ENCODE measurements around the gene TNFAIP1. TPM values are rescaled to one million over a fixed set of nuclear protein-coding genes. Genes with fewer than 3 reads are reported as not detected.

The TNFAIP1 gene
- total RNA-seq, 1 experiment from 2014 or later = 27.5 TPM

DNA sequence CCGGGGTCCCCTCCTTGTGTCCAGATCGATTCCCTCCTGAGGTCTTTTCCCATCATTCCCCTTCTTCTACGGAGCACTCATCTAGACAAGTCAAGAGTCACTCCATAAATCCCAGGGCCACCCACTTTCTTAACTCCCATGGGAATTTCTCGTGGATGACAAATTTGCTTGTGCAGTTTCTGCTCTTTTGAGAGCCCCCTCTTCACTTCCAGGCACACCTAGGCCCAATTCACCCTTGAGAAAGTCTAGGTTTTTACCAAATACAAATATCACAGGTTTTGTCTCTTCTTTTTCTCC lies 22.3 kb downstream of the TNFAIP1 start:
- POLR2A ChIA-PET (ENCODE audit: unreplicated experiment) = interaction anchor here (1.1 to 1.2 kb wide), 2 partner anchors 22 to 27 kb away, joined by 3 to 12 read pairs; partner anchors contain the start of gene TNFAIP1
- intact Hi-C loops (cut with micrococcal nuclease) = loop anchor here (1.0 kb wide), 2 partner anchors 11 to 23 kb away; partner anchors contain the start of genes IFT20 and TNFAIP1
- BruUV-seq (replicated peaks) = TSS peak; percentile 66

DNA sequence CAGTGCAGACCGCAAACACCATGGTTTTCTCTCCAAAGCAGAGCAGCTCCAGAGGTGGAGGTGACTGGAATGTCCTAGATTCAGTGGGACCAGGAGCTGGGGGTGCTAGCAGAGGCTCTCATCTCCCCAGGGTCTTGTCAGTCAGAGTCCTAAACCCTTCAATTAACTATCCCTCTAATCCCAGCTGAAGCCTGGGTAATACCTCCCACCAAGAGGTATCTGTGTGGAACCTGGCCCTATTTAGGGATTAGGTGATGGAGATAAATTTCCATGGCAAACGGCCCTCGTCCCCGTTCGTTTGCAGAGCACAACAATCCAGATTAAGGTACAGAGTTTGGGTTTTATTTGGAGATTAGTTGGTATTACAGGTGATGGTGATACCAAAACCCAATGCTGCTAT lies 27.6 kb downstream of the TNFAIP1 start:
- Histone ChIP-seq H3K27me3 (ENCODE audit: low read length) (no peaks in the 10 kb centered on the region), H3K9me2 (replicated peaks; ENCODE audit: low read length) (no peaks in the 10 kb centered on the region), H4K20me1 (ENCODE audit: low read length) (no peaks in the 10 kb centered on the region), H2AFZ (ENCODE audit: low read length) (no peak overlapping the region), H3K9me3 (ENCODE audit: low read length) (no peaks in the 10 kb centered on the region), H3K9ac (ENCODE audit: low read length) (no peak overlapping the region), H3K36me3 (ENCODE audit: low read depth, low read length) (peaks cover 11% of the 10 kb centered on the region; the same call in 1 of the 2 replicates), H3K27ac (ENCODE audit: low read length) (no peak overlapping the region), H3K79me2 (ENCODE audit: low read length) (peaks cover 7% of the 10 kb centered on the region), H3F3A (ENCODE audit: low read length, unreplicated experiment) (no peaks in the 10 kb centered on the region), H3K4me1 (ENCODE audit: insufficient read depth, low read length) (peaks cover 4% of the 10 kb centered on the region; the same call in 1 of the 2 replicates), H3K4me2 (ENCODE audit: low read length) (no peak overlapping the region), H3K4me3 (ENCODE audit: low read length) (no peak overlapping the region)
- no peak for TF ChIP-seq EZH2 (IDR thresholded peaks at IDR 0.05; ENCODE audit: low read length, unreplicated experiment)
- TF ChIP-seq, protein P1, sequence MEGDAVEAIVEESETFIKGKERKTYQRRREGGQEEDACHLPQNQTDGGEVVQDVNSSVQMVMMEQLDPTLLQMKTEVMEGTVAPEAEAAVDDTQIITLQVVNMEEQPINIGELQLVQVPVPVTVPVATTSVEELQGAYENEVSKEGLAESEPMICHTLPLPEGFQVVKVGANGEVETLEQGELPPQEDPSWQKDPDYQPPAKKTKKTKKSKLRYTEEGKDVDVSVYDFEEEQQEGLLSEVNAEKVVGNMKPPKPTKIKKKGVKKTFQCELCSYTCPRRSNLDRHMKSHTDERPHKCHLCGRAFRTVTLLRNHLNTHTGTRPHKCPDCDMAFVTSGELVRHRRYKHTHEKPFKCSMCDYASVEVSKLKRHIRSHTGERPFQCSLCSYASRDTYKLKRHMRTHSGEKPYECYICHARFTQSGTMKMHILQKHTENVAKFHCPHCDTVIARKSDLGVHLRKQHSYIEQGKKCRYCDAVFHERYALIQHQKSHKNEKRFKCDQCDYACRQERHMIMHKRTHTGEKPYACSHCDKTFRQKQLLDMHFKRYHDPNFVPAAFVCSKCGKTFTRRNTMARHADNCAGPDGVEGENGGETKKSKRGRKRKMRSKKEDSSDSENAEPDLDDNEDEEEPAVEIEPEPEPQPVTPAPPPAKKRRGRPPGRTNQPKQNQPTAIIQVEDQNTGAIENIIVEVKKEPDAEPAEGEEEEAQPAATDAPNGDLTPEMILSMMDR (conservative IDR thresholded peaks at IDR 0.05; ENCODE audit: low read depth, low read length) = no peak
- TF ChIP-seq EZH2phosphoT487 (IDR thresholded peaks at IDR 0.05; ENCODE audit: borderline replicate concordance, low read length) = no peak
- intact Hi-C loops (cut with micrococcal nuclease) = no loop called here
- POLR2A ChIA-PET (ENCODE audit: unreplicated experiment) = no interaction called here
- DNase-seq (no peak), ATAC-seq (no peak)
- CTCF ChIA-PET = no interaction called here
- BruUV-seq (replicated peaks) = no TSS peak

More for the DNA sequence above, 22.3 kb downstream of the TNFAIP1 start:
- H3K4me3 ChIP-seq (ENCODE audit: low read length) = peak overlapping the region; percentile 89
- no peaks in the 10 kb centered on the region for H4K20me1 ChIP-seq (ENCODE audit: low read length)
- H3K4me2 ChIP-seq (ENCODE audit: low read length) = peak overlapping the region; percentile 88
- no peaks in the 10 kb centered on the region for H3K27me3 ChIP-seq (ENCODE audit: low read length)
- H2AFZ ChIP-seq (ENCODE audit: low read length) = peak overlapping the region; percentile 79
- H3K9me2 ChIP-seq (replicated peaks; ENCODE audit: low read length) = no peaks in the 10 kb centered on the region
- peak overlapping the region; percentile 99 for H3K9ac ChIP-seq (ENCODE audit: low read length)
- CTCF ChIA-PET = interaction anchor here (1.2 kb wide), 1 partner anchor 22 kb away, joined by 6 read pairs; the partner anchor contains the start of gene TNFAIP1
- H3K36me3 ChIP-seq (ENCODE audit: low read depth, low read length) = peaks cover 26% of the 10 kb centered on the region
- ATAC-seq (no peak), DNase-seq (no peak)
- H3K27ac ChIP-seq (ENCODE audit: low read length) = peak overlapping the region; percentile 29; the same call in 1 of the 2 replicates
- H3K9me3 ChIP-seq (ENCODE audit: low read length) = no peaks in the 10 kb centered on the region
- peaks cover 10% of the 10 kb centered on the region; the same call in 1 of the 2 replicates for H3K4me1 ChIP-seq (ENCODE audit: insufficient read depth, low read length)
- peaks cover 31% of the 10 kb centered on the region for H3K79me2 ChIP-seq (ENCODE audit: low read length)
- no peak for TF ChIP-seq EZH2 (IDR thresholded peaks at IDR 0.05; ENCODE audit: low read length, unreplicated experiment)
- TF ChIP-seq EZH2phosphoT487 (IDR thresholded peaks at IDR 0.05; ENCODE audit: borderline replicate concordance, low read length) = no peak
- TF ChIP-seq, protein P1 (conservative IDR thresholded peaks at IDR 0.05; ENCODE audit: low read depth, low read length) = no peak
- H3F3A ChIP-seq (ENCODE audit: low read length, unreplicated experiment) = no peaks in the 10 kb centered on the region

DNA sequence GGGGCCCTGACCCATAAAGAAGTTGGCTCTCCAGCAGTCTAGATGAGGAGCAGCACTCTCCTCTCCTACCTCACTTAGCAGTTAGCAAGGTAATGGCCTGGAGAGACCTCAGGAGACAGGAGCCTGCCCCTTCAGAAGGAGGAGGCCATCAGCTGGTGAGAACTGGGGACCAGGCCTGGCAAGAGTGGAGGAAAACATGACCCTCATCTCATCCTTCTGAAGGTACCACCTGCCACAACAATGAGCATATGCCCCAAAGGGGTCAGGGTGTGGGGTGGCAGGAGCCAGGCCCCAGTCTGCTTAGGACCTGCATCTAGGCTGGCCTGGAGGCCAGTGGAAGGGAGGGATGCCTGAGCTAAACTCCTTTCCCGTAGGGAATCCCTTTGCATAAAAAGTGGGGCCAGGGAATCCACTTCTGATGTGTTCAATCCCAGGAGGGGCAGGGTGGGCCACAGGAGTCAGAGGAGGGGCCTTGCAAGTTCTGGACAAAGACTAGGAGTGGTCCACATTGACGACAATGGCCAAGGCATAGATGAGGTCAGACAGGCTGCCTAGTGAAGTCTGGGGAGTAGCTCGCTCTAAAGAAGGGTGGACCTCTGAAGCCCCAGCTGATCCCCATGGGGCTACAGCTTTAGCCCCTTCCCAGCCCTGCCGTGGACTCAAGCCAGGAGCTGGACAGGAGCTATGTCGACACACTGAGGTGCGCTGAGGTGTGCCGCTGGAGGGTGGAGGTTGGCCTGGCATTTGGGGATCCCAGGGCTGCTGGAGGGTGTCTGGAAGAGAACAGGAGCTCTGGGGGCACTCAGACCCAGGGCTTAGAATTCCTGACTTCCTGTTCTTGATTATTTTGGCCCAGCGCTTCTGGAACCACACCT lies 28.5 kb downstream of the TNFAIP1 start:
- H3K9me3 ChIP-seq (ENCODE audit: low read length) = no peaks in the 10 kb centered on the region
- no peak for TF ChIP-seq EZH2phosphoT487 (IDR thresholded peaks at IDR 0.05; ENCODE audit: borderline replicate concordance, low read length)
- TF ChIP-seq, protein P1 (conservative IDR thresholded peaks at IDR 0.05; ENCODE audit: low read depth, low read length) = no peak
- no peak for TF ChIP-seq EZH2 (IDR thresholded peaks at IDR 0.05; ENCODE audit: low read length, unreplicated experiment)
- ATAC-seq (no peak), DNase-seq (no peak)
- H3K36me3 ChIP-seq (ENCODE audit: low read depth, low read length) = peaks cover 11% of the 10 kb centered on the region; the same call in 1 of the 2 replicates
- no peaks in the 10 kb centered on the region for H3K9me2 ChIP-seq (replicated peaks; ENCODE audit: low read length)
- no peaks in the 10 kb centered on the region for H3K4me1 ChIP-seq (ENCODE audit: insufficient read depth, low read length)
- H3K79me2 ChIP-seq (ENCODE audit: low read length) = no peaks in the 10 kb centered on the region
- no peaks in the 10 kb centered on the region for H3K27me3 ChIP-seq (ENCODE audit: low read length)
- no peaks in the 10 kb centered on the region for H3F3A ChIP-seq (ENCODE audit: low read length, unreplicated experiment)
- no peaks in the 10 kb centered on the region for H4K20me1 ChIP-seq (ENCODE audit: low read length)
- intact Hi-C loops (cut with micrococcal nuclease) = no loop called here
- POLR2A ChIA-PET (ENCODE audit: unreplicated experiment) = no interaction called here
- H3K27ac ChIP-seq (ENCODE audit: low read length) = no peak overlapping the region
- CTCF ChIA-PET = no interaction called here
- no peak overlapping the region for H3K9ac ChIP-seq (ENCODE audit: low read length)
- no peak overlapping the region for H3K4me2 ChIP-seq (ENCODE audit: low read length)
- no peak overlapping the region for H3K4me3 ChIP-seq (ENCODE audit: low read length)
- H2AFZ ChIP-seq (ENCODE audit: low read length) = no peak overlapping the region
- BruUV-seq (replicated peaks) = no TSS peak

Measured in PC-3 (cell line).